Measurements from ENCODE around the gene RTN4R. TPM values are rescaled to one million over a fixed set of nuclear protein-coding genes. Genes with fewer than 3 reads are reported as not detected.
"Not testable (repeated sequence)": the region's sequence is repeated elsewhere in the genome, so short reads cannot be mapped to it uniquely, and the experiment has no call there.

Gene RTN4R
- polyA plus RNA-seq, 2 donors: 1.9 to 2.5 TPM

DNA sequence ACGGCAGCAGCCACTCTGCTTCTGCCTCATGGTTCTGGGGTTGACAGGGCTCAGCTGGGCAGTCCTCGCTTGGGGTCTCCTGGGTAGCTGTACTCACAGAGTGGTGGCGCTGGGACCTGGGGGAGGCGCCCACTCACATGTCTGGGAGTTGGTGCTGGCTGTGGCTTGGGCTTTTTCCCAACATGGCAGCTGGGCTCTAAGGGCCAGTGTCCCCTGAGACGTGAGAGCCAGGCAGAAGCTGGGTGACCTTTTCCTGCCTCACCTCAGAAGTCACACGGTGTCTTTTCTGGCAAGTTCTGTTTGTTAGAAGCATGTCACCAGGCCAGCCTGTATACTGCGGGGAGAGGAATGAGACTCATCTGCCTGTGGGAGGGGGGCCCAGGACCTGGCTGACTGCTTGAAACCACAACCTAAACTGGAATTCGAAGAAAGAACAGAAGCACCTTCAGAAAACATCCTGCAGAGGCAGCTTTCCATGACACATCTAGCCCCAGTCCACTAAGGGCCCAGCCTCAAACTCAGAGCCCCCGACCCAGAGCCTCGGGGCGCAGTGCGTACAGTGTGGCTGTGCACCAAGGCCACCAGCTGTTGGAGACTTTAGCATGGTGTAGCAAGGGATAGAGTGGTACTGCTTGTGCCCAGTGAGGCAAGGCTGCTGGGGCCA lies 37.2 kb upstream of the RTN4R start:
- H3K9me3 ChIP-seq (ENCODE audit: control insufficient read depth in 2 of 2, insufficient read depth in 1 of 2, low read depth in 1 of 2, low read length in 1 of 2); H3K36me3 ChIP-seq (ENCODE audit: control insufficient read depth in 2 of 2, insufficient read depth in 2 of 2, low read length in 1 of 2); H3K4me1 ChIP-seq (ENCODE audit: control insufficient read depth in 2 of 2, insufficient read depth in 2 of 2, low read length in 1 of 2); H3K4me3 ChIP-seq (ENCODE audit: low read depth in 1 of 2, low read length in 2 of 2); H3K27me3 ChIP-seq (ENCODE audit: control insufficient read depth in 1 of 2, insufficient read depth in 2 of 2, low read length in 2 of 2); H3K27ac ChIP-seq (ENCODE audit: low read depth in 2 of 2, low read length in 1 of 2): not testable (repeated sequence)
- 87% methylated on average over 12 of the region's 12 CpGs for WGBS, 2 donors

GRCh38 chr22:20304646-20305045 lies 36.5 kb upstream of the RTN4R start:
- Histone ChIP-seq H3K4me3 (ENCODE audit: low read depth in 1 of 2, low read length in 2 of 2) (no peak overlapping the region), H3K36me3 (ENCODE audit: control insufficient read depth in 2 of 2, insufficient read depth in 2 of 2, low read length in 1 of 2) (no peaks in the 10 kb centered on the region), H3K9me3 (ENCODE audit: control insufficient read depth in 2 of 2, insufficient read depth in 1 of 2, low read depth in 1 of 2, low read length in 1 of 2) (no peaks in the 10 kb centered on the region), H3K4me1 (ENCODE audit: control insufficient read depth in 2 of 2, insufficient read depth in 2 of 2, low read length in 1 of 2) (peaks cover 3 to 10% of the 10 kb centered on the region in 2 donors), H3K27ac (ENCODE audit: low read depth in 2 of 2, low read length in 1 of 2) (no peak overlapping the region), H3K27me3 (ENCODE audit: control insufficient read depth in 1 of 2, insufficient read depth in 2 of 2, low read length in 2 of 2) (no peaks in the 10 kb centered on the region)
- 78 to 88% methylated on average over 9 of the region's 9 CpGs for WGBS, 2 donors

DNA sequence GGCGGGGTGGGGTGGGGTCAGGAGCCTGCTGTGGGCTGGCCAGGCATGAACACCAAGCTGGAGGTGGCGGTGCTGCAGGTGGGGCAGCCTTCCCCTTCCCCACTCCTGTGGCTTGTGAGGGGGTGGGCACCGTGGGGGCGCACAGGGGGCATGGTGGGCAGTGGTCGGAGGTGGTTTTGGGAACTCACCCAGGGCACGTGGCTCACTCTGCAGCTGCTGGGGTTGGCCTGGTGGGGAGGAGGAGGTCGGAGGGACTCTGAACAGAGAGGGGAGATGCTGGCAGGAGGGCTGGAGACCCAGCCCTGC lies 35.1 kb upstream of the RTN4R start:
- not testable (repeated sequence) for H3K27me3 ChIP-seq (ENCODE audit: control insufficient read depth in 1 of 2, insufficient read depth in 2 of 2, low read length in 2 of 2); H3K36me3 ChIP-seq (ENCODE audit: control insufficient read depth in 2 of 2, insufficient read depth in 2 of 2, low read length in 1 of 2); H3K9me3 ChIP-seq (ENCODE audit: control insufficient read depth in 2 of 2, insufficient read depth in 1 of 2, low read depth in 1 of 2, low read length in 1 of 2); H3K4me1 ChIP-seq (ENCODE audit: control insufficient read depth in 2 of 2, insufficient read depth in 2 of 2, low read length in 1 of 2); H3K27ac ChIP-seq (ENCODE audit: low read depth in 2 of 2, low read length in 1 of 2); H3K4me3 ChIP-seq (ENCODE audit: low read depth in 1 of 2, low read length in 2 of 2)
- 67 to 70% methylated on average over 7 of the region's 7 CpGs for WGBS, 2 donors

GRCh38 chr22:20302438-20303228 lies 34.5 kb upstream of the RTN4R start:
- no peak overlapping the region for H3K27ac ChIP-seq (ENCODE audit: low read depth in 2 of 2, low read length in 1 of 2)
- WGBS, 2 donors: 70 to 71% methylated on average over 11 to 13 of the region's 13 CpGs
- H3K4me3 ChIP-seq (ENCODE audit: low read depth in 1 of 2, low read length in 2 of 2): no peak overlapping the region
- H3K4me1 ChIP-seq (ENCODE audit: control insufficient read depth in 2 of 2, insufficient read depth in 2 of 2, low read length in 1 of 2): peaks cover 4 to 9% of the 10 kb centered on the region in 2 donors
- H3K9me3 ChIP-seq (ENCODE audit: control insufficient read depth in 2 of 2, insufficient read depth in 1 of 2, low read depth in 1 of 2, low read length in 1 of 2): no peaks in the 10 kb centered on the region
- no peaks in the 10 kb centered on the region for H3K27me3 ChIP-seq (ENCODE audit: control insufficient read depth in 1 of 2, insufficient read depth in 2 of 2, low read length in 2 of 2)
- no peaks in the 10 kb centered on the region for H3K36me3 ChIP-seq (ENCODE audit: control insufficient read depth in 2 of 2, insufficient read depth in 2 of 2, low read length in 1 of 2)

DNA sequence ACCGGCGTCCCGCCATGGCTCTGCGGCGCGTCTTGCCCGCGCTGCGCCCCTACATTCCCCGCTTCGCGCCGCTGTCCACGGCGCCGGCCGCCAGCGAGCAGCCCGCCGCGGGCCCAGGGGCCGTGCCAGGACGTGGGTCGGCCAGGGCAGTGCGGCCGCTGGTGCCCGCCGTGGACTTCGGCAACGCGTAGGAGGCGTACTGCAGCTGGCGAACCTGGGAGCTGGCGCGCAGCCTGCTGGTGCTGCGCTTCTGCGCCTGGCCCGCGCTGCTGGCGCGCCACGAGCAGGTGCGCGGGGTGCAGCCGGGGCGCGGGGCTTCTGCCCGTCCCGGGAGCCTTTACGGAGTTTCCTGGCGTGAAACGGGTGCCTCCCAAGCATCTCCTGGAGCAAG lies 31.6 kb upstream of the RTN4R start:
- Histone ChIP-seq H3K9me3 (ENCODE audit: control insufficient read depth in 2 of 2, insufficient read depth in 1 of 2, low read depth in 1 of 2, low read length in 1 of 2) (no peaks in the 10 kb centered on the region), H3K4me1 (ENCODE audit: control insufficient read depth in 2 of 2, insufficient read depth in 2 of 2, low read length in 1 of 2) (peaks cover 4 to 9% of the 10 kb centered on the region in 2 donors), H3K36me3 (ENCODE audit: control insufficient read depth in 2 of 2, insufficient read depth in 2 of 2, low read length in 1 of 2) (no peaks in the 10 kb centered on the region), H3K4me3 (ENCODE audit: low read depth in 1 of 2, low read length in 2 of 2) (peak overlapping the region; percentile 48 to 50), H3K27me3 (ENCODE audit: control insufficient read depth in 1 of 2, insufficient read depth in 2 of 2, low read length in 2 of 2) (no peaks in the 10 kb centered on the region), H3K27ac (ENCODE audit: low read depth in 2 of 2, low read length in 1 of 2) (no peak overlapping the region)
- WGBS, 2 donors: 0% methylated on average over 40 to 52 of the region's 52 CpGs

- Histone ChIP-seq H3K9me3 (ENCODE audit: control insufficient read depth in 2 of 2, insufficient read depth in 1 of 2, low read depth in 1 of 2, low read length in 1 of 2) (no peaks in the 10 kb centered on the region), H3K4me3 (ENCODE audit: low read depth in 1 of 2, low read length in 2 of 2) (peak overlapping the region; percentile 48 to 50), H3K36me3 (ENCODE audit: control insufficient read depth in 2 of 2, insufficient read depth in 2 of 2, low read length in 1 of 2) (no peaks in the 10 kb centered on the region), H3K4me1 (ENCODE audit: control insufficient read depth in 2 of 2, insufficient read depth in 2 of 2, low read length in 1 of 2) (peaks cover 4 to 9% of the 10 kb centered on the region in 2 donors), H3K27ac (ENCODE audit: low read depth in 2 of 2, low read length in 1 of 2) (no peak overlapping the region), H3K27me3 (ENCODE audit: control insufficient read depth in 1 of 2, insufficient read depth in 2 of 2, low read length in 2 of 2) (no peaks in the 10 kb centered on the region)
- 2 to 3% methylated on average over 67 to 89 of the region's 90 CpGs for WGBS, 2 donors
These were observed 31.0 kb upstream of the RTN4R start for GRCh38 chr22:20298803-20299745.

- no peak overlapping the region for H3K27ac ChIP-seq (ENCODE audit: low read depth in 2 of 2, low read length in 1 of 2)
- H3K27me3 ChIP-seq (ENCODE audit: control insufficient read depth in 1 of 2, insufficient read depth in 2 of 2, low read length in 2 of 2): no peaks in the 10 kb centered on the region
- H3K36me3 ChIP-seq (ENCODE audit: control insufficient read depth in 2 of 2, insufficient read depth in 2 of 2, low read length in 1 of 2): no peaks in the 10 kb centered on the region
- peaks cover 4 to 9% of the 10 kb centered on the region in 2 donors for H3K4me1 ChIP-seq (ENCODE audit: control insufficient read depth in 2 of 2, insufficient read depth in 2 of 2, low read length in 1 of 2)
- H3K9me3 ChIP-seq (ENCODE audit: control insufficient read depth in 2 of 2, insufficient read depth in 1 of 2, low read depth in 1 of 2, low read length in 1 of 2): no peaks in the 10 kb centered on the region
- 47 to 54% methylated on average over 25 of the region's 25 CpGs for WGBS, 2 donors
- H3K4me3 ChIP-seq (ENCODE audit: low read depth in 1 of 2, low read length in 2 of 2): no peak overlapping the region
These were observed 30.1 kb upstream of the RTN4R start for GRCh38 chr22:20298110-20298802.

DNA sequence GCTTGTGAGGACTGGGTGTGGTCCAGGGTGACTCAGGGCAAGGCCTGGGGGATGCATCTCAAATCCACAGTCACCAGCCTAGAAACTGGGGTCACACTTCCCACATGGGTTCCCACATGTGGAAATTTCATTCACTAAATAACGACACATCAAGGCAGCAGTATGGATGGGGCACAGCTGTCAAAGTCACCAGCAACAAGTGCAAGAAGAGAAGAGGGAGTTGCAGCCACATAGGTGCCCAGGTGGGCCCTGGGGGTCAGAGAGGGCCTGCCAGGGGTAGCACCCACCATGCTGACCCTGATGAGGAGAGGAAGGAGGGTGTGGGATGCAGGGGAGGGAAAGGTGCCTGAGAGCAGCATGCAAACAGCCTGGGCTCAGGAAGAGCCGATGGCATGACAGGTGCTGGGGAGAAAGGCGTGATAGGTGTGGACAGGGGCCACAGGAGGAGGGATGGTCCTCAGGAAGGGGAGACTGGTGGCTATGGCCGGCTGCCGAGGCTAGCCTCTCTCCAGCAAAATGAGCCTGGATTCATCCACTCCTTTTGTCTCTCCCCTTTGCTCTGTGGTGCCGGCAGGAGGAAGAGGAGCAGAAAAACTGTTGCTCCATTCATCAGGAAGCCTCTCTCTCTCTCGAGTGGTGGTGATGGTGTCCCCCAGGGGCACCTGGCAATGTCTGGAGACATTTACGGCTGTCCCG lies 29.4 kb upstream of the RTN4R start:
- H3K9me3 ChIP-seq (ENCODE audit: control insufficient read depth in 2 of 2, insufficient read depth in 1 of 2, low read depth in 1 of 2, low read length in 1 of 2): no peaks in the 10 kb centered on the region
- H3K36me3 ChIP-seq (ENCODE audit: control insufficient read depth in 2 of 2, insufficient read depth in 2 of 2, low read length in 1 of 2): no peaks in the 10 kb centered on the region
- peaks cover 4 to 9% of the 10 kb centered on the region in 2 donors for H3K4me1 ChIP-seq (ENCODE audit: control insufficient read depth in 2 of 2, insufficient read depth in 2 of 2, low read length in 1 of 2)
- no peaks in the 10 kb centered on the region for H3K27me3 ChIP-seq (ENCODE audit: control insufficient read depth in 1 of 2, insufficient read depth in 2 of 2, low read length in 2 of 2)
- no peak overlapping the region for H3K4me3 ChIP-seq (ENCODE audit: low read depth in 1 of 2, low read length in 2 of 2)
- H3K27ac ChIP-seq (ENCODE audit: low read depth in 2 of 2, low read length in 1 of 2): no peak overlapping the region
- 56 to 61% methylated on average over 9 of the region's 9 CpGs for WGBS, 2 donors

DNA sequence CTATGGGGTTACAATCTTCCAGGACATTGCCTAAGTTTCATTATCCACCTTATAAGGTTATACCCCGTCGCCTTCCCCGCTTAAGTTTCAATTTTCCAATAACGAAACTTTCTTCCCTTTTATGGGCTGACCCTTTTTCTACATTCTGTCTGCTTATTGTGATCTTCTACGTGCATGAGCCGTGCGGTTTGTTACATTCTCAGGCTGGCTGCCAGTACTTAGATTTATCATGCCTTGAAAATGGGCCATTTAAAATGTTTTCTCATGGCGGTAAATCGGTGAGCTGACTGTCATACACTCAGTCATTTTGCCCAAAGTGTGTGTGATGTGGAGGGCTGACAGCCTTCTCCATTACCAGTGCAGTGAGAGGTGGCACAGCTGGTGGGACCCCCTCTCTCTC lies 28.5 kb upstream of the RTN4R start:
- H3K27me3 ChIP-seq (ENCODE audit: control insufficient read depth in 1 of 2, insufficient read depth in 2 of 2, low read length in 2 of 2): no peaks in the 10 kb centered on the region
- WGBS, 2 donors: 78 to 86% methylated on average over 9 of the region's 9 CpGs
- H3K9me3 ChIP-seq (ENCODE audit: control insufficient read depth in 2 of 2, insufficient read depth in 1 of 2, low read depth in 1 of 2, low read length in 1 of 2): no peaks in the 10 kb centered on the region
- no peak overlapping the region for H3K27ac ChIP-seq (ENCODE audit: low read depth in 2 of 2, low read length in 1 of 2)
- H3K4me3 ChIP-seq (ENCODE audit: low read depth in 1 of 2, low read length in 2 of 2): no peak overlapping the region
- peaks cover 4 to 9% of the 10 kb centered on the region in 2 donors for H3K4me1 ChIP-seq (ENCODE audit: control insufficient read depth in 2 of 2, insufficient read depth in 2 of 2, low read length in 1 of 2)
- no peaks in the 10 kb centered on the region for H3K36me3 ChIP-seq (ENCODE audit: control insufficient read depth in 2 of 2, insufficient read depth in 2 of 2, low read length in 1 of 2)

Measured in esophagus (tissue), 2 donors.